HEK293 (cell line): ENCODE data around the gene ZNF316.
"Not testable (repeated sequence)": the region's sequence is repeated elsewhere in the genome, so short reads cannot be mapped to it uniquely, and the experiment has no call there.

ENCODE experiments used
- CTCF ChIA-PET: fragments of 350-600 bp; formaldehyde crosslinking; extraction: SDS; loops from one replicate; lab custom pipeline; 2021; ENCODE audit warnings: antibody characterized with exemption; lab: Yijun Ruan, JAX
- POLR2A ChIA-PET: fragments of 300-600 bp; formaldehyde crosslinking; extraction: SDS; loops from one replicate; lab custom pipeline; 2020; ENCODE audit warnings: antibody characterized with exemption, inconsistent platforms; lab: Yijun Ruan, JAX
- H3K27ac ChIP-seq: fragments of 200-500 bp; sonication (Bioruptor generic); 2 replicates; pipeline ENCODE4 v1.5.1; 2014; ENCODE audit warnings: low read depth, low read length, control low read depth, inconsistent platforms; ENCODE audit errors: extremely low read depth
- H3K36me3 ChIP-seq, 2 experiments: fragments of 200-500 bp in 1 of 2; sonication (Bioruptor generic) in 1 of 2; 1 replicate in 1 of 2; 2 replicates in 1 of 2; pipeline ENCODE4 v1.5.1; 2014 to 2017; ENCODE audit warnings: inconsistent platforms in 2 of 2, low read length in 2 of 2; ENCODE audit not compliant: control insufficient read depth in 2 of 2, insufficient read depth in 1 of 2
- H3K4me1 ChIP-seq: fragments of 200-500 bp; sonication (Bioruptor generic); 2 replicates; pipeline ENCODE4 v1.5.1; 2014; ENCODE audit warnings: mild to moderate bottlenecking, low read length, inconsistent platforms; ENCODE audit not compliant: control insufficient read depth, insufficient read depth
- H3K4me3 ChIP-seq: 2 replicates; pipeline ENCODE4 v1.5.1; 2011; ENCODE audit warnings: low read depth, mild to moderate bottlenecking, control low read depth, low read length, moderate library complexity
- H3K9me3 ChIP-seq: fragments of 200-500 bp; sonication (Bioruptor generic); 2 replicates; pipeline ENCODE4 v1.5.1; 2014; ENCODE audit warnings: low read depth, low read length, inconsistent platforms; ENCODE audit not compliant: control insufficient read depth, insufficient read depth
- BCL11B ChIP-seq: fragments of 450-650 bp; formaldehyde crosslinking; IDR thresholded peaks from 2 replicates; pipeline ENCODE4 v1.5.1; 2016; ENCODE audit warnings: low read depth, missing biosample characterization, missing genetic modification characterization
- EGR2 ChIP-seq: fragments of 450-650 bp; formaldehyde crosslinking; IDR thresholded peaks from 2 replicates; pipeline ENCODE4 v1.5.1; 2016; ENCODE audit warnings: low read depth, missing biosample characterization, missing genetic modification characterization
- GLIS1 ChIP-seq: fragments of 450-650 bp; formaldehyde crosslinking; IDR thresholded peaks from 2 replicates; pipeline ENCODE4 v1.5.1; 2016; ENCODE audit warnings: missing biosample characterization, missing genetic modification characterization
- HIC1 ChIP-seq: fragments of 450-650 bp; formaldehyde crosslinking; IDR thresholded peaks from 2 replicates; pipeline ENCODE4 v1.5.1; 2016; ENCODE audit warnings: missing biosample characterization, missing genetic modification characterization
- PRDM1 ChIP-seq: fragments of 450-650 bp; formaldehyde crosslinking; IDR thresholded peaks from 2 replicates; pipeline ENCODE4; 2016; ENCODE audit warnings: missing biosample characterization, missing genetic modification characterization
- ZBTB7A ChIP-seq: fragments of 450-650 bp; formaldehyde crosslinking; IDR thresholded peaks from 2 replicates; pipeline ENCODE4 v1.5.1; 2016; ENCODE audit warnings: low read depth, missing biosample characterization, missing genetic modification characterization
- ZFHX2 ChIP-seq: fragments of 450-650 bp; formaldehyde crosslinking; conservative IDR thresholded peaks from 2 replicates; pipeline ENCODE4 v1.5.1; 2016; ENCODE audit warnings: missing biosample characterization, missing genetic modification characterization
- ZIC2 ChIP-seq: fragments of 450-650 bp; formaldehyde crosslinking; IDR thresholded peaks from 2 replicates; pipeline ENCODE4 v1.5.1; 2016; ENCODE audit warnings: missing biosample characterization, missing genetic modification characterization
- ZNF146 ChIP-seq: fragments of 450-650 bp; formaldehyde crosslinking; IDR thresholded peaks from 2 replicates; pipeline ENCODE4 v1.5.1; 2016; ENCODE audit warnings: missing biosample characterization, missing genetic modification characterization
- ZNF302 ChIP-seq: fragments of 450-650 bp; formaldehyde crosslinking; IDR thresholded peaks from 2 replicates; pipeline ENCODE4 v1.5.1; 2016; ENCODE audit warnings: missing biosample characterization, missing genetic modification characterization, low read depth
- ZNF366 ChIP-seq: fragments of 450-650 bp; formaldehyde crosslinking; conservative IDR thresholded peaks from 2 replicates; pipeline ENCODE4 v1.5.1; 2016; ENCODE audit warnings: missing biosample characterization, missing genetic modification characterization
- ZNF48 ChIP-seq: fragments of 450-650 bp; formaldehyde crosslinking; IDR thresholded peaks from 2 replicates; pipeline ENCODE4 v1.5.1; 2016; ENCODE audit warnings: missing biosample characterization, missing genetic modification characterization
- ZNF76 ChIP-seq: fragments of 450-650 bp; formaldehyde crosslinking; IDR thresholded peaks from 2 replicates; pipeline ENCODE4; 2016; ENCODE audit warnings: low read depth, missing biosample characterization, missing genetic modification characterization, borderline replicate concordance
- TF ChIP-seq, protein P1 (sequence below): fragments of 450-650 bp; formaldehyde crosslinking; IDR thresholded peaks from 2 replicates; pipeline ENCODE4 v1.5.1; 2016; ENCODE audit warnings: missing biosample characterization, missing genetic modification characterization

The ZNF316 gene

DNA sequence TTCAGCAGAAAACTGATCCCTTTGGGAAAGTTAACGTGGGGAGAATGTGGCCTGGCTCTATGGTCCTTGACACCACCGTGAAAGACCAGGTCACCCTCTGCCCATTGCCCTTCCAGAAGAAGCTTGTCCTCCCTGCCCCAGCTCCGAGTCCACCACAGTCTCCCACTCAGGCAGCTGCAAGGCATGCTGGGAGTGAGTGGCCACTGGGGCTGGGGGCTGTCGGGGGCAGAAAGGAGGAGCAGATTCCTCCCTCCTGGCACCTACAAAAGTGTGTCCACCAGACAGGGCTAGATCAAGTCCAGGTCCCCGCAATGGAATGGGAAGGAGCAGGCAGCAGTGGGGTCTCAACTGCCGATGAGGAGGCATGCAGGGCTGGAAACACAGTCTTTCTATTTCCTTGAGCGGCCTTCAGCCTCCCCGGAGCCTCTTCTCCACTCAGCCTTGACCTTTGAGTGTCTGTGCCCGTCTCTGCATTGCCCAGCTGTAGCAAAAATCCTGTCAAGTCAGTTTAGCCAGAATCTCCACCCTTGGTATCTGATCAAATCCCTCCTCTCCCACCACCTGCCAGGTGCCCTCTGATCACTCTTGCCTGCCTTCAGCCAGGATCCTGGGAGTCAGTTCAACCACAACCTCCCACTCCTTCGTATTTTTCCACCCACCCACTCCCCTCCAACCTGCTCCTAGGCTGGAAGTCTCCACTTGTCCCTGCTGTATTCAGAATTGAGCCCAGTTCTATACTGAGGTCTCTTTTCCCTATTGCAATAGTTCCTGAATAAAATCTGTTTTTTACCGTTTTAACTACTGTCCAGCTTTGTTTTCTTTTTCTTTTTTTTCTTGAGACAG lies 6.9 kb upstream of the ZNF316 start:
- no peaks in the 10 kb centered on the region for H3K9me3 ChIP-seq
- H3K4me1 ChIP-seq = no peaks in the 10 kb centered on the region
- no peak overlapping the region for H3K27ac ChIP-seq
- no peaks in the 10 kb centered on the region; a peak in 1 of 3 replicates for H3K36me3 ChIP-seq
- no peak overlapping the region for H3K4me3 ChIP-seq
- ChIA-PET POLR2A (interaction anchor here (0.6 kb wide), 1 partner anchor 267 kb away, joined by 3 read pairs; no protein-coding TSS in a partner anchor), CTCF (no interaction called here)
- TF ChIP-seq ZNF302 = no peak
- TF ChIP-seq EGR2 = peak; percentile 83
- TF ChIP-seq ZFHX2 (tag by site-specific recombination) = peak; percentile 79

GRCh38 chr7:6631605-6632004 lies 5.5 kb upstream of the ZNF316 start:
- CTCF ChIA-PET = no interaction called here
- Histone ChIP-seq H3K4me1 (no peaks in the 10 kb centered on the region), H3K27ac (no peak overlapping the region), H3K4me3 (no peak overlapping the region), H3K36me3 (no peaks in the 10 kb centered on the region), H3K9me3 (no peaks in the 10 kb centered on the region)
- POLR2A ChIA-PET = interaction anchor here (0.5 kb wide), 1 partner anchor 213 kb away, joined by 3 read pairs; no protein-coding TSS in a partner anchor
- peak; percentile 17; the same call in 1 of the 2 replicates for TF ChIP-seq GLIS1
- peak; percentile 88 for TF ChIP-seq ZIC2 (tag by site-specific recombination)
- TF ChIP-seq ZNF76 (tag by site-specific recombination) = no peak

- Histone ChIP-seq H3K27ac (no peak overlapping the region), H3K4me1 (no peaks in the 10 kb centered on the region)
- CTCF ChIA-PET = no interaction called here
These were observed 3.1 kb upstream of the ZNF316 start for GRCh38 chr7:6634021-6634420.

DNA sequence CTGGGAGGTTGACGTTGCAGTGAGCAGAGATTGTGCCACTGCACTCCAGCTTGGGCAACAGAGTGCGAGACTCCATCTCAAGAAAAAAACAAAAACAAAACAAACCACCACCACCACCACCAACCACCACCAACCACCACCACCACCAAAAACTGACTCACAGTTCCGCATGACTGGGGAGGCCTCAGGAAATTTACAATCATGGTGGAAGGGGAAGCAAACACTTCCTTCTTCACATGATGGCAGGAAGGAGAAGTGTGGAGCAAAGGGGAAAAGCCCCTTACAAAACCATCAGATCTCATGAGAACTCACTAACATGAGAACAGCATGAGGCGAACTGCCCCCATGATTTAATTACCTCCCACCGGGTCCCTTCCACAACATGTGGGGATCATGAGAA lies 2.1 kb upstream of the ZNF316 start:
- H3K4me3 ChIP-seq, CTCF ChIA-PET, H3K9me3 ChIP-seq, H3K4me1 ChIP-seq, H3K27ac ChIP-seq, POLR2A ChIA-PET: not testable (repeated sequence)
- H3K36me3 ChIP-seq = peaks cover 0 to 11% of the 10 kb centered on the region in 2 experiments; a peak in 1 of 3 replicates

More at GRCh38 chr7:6634021-6634420, 3.1 kb upstream of the ZNF316 start:
- Histone ChIP-seq H3K36me3 (peaks cover 0 to 2% of the 10 kb centered on the region in 2 experiments; a peak in 1 of 3 replicates), H3K4me3 (no peak overlapping the region), H3K9me3 (no peaks in the 10 kb centered on the region)
- POLR2A ChIA-PET = no interaction called here
- no peak for TF ChIP-seq ZBTB7A (tag by site-specific recombination)
- TF ChIP-seq ZNF48 = no peak
- peak; percentile 98 for TF ChIP-seq PRDM1 (tag by site-specific recombination)
- no peak for TF ChIP-seq HIC1 (tag by site-specific recombination)
- TF ChIP-seq BCL11B (tag by site-specific recombination) = no peak
- TF ChIP-seq, protein P1, sequence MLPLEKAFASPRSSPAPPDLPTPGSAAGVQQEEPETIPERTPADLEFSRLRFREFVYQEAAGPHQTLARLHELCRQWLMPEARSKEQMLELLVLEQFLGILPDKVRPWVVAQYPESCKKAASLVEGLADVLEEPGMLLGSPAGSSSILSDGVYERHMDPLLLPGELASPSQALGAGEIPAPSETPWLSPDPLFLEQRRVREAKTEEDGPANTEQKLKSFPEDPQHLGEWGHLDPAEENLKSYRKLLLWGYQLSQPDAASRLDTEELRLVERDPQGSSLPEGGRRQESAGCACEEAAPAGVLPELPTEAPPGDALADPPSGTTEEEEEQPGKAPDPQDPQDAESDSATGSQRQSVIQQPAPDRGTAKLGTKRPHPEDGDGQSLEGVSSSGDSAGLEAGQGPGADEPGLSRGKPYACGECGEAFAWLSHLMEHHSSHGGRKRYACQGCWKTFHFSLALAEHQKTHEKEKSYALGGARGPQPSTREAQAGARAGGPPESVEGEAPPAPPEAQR = no peak
- no peak for TF ChIP-seq ZNF146
- TF ChIP-seq ZNF366 (tag by site-specific recombination) = peak; percentile 60; the same call in 1 of the 2 replicates
